ENCODE measurements around the gene PRRT1.
"Not testable (repeated sequence)": the region's sequence is repeated elsewhere in the genome, so short reads cannot be mapped to it uniquely, and the experiment has no call there.

Gene PRRT1

GRCh38 chr6:32187725-32188380 is 36.1 kb upstream of the PRRT1 start:
- DNase-seq = not testable (repeated sequence)

GRCh38 chr6:32187009-32187709 is 35.4 kb upstream of the PRRT1 start:
- no peak for DNase-seq

GRCh38 chr6:32186151-32186840 is 34.6 kb upstream of the PRRT1 start:
- not testable (repeated sequence) for DNase-seq

DNA sequence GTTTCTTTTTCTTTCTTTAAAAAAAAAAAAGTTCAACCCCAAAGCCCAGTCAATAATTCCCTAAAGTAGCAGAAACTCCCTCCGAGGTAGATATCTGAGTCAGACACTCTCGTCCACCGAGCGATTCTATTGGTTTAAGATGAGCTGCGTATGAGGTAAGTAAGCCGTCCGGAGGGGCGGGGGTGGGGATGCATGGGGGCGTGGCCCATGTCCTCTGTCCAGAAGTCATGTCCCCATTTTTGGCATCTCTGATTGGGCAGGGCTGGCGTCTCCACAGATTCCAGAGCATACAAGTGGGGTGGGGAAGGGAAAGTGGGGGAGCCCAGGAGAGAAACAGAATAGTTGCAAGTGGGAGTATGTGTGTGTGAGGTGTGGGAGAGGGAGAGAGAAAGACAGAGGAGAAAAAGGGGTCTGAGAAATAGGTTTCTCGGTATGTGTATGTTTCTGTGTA is 34.0 kb upstream of the PRRT1 start:
- DNase-seq = peak; percentile 86

GRCh38 chr6:32184084-32184640 is 32.4 kb upstream of the PRRT1 start, which contains the start of gene AGER:
Gene AGER (minus strand): TSS chr6:32184253. CDS start chr6:32184222, 31 bp downstream.
- DNase-seq = no peak

GRCh38 chr6:32183483-32184083 is 31.8 kb upstream of the PRRT1 start:
- no peak for DNase-seq

DNA sequence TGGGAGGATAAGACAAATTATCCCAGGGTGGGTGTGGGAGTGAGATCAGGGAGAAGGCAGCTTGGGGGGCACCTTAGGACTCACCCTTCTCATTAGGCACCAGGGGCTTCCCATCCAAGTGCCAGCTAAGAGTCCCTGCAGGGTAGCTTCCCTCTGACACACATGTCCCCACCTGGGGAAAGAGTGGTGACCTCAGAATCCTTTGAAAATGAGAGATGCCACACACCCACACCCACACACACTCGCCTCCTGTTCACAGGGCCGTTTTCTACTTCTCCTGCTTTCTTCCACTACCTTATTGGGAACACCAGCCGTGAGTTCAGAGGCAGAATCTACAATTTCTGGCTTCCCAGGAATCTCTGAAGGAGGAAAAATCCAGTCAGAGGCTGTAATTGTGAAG is 31.3 kb upstream of the PRRT1 start:
- DNase-seq = no peak

GRCh38 chr6:32182555-32182981 is 30.8 kb upstream of the PRRT1 start:
- no peak for DNase-seq

DNA sequence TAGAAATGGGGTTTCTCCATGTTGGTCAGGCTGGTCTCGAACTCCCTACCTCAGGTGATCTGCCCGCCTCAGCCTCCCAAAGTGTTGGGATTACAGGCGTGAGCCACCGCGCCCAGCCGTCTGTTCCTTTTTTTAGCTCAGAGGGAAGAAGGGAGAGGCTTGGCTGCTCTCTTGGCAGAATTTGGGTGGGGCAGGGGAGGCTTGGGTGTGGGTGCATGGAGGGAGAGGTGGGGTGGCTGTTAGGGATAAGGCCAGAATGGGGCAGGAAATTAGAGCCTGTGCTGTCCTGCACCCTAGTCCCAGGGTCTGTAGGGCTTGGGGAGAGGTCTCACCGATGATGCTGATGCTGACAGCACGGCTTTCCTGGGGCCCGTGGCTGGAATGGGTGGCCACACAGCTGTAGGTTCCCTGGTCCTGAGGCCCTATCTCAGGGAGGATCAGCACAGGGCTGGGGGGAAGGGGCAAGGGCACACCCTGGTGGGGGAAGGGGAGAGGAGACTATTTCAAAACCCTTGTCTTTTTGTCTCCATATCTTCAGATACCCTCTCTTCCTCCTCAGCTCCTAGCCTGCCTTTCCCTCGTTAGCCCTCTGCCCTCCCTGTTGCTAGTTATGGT is 30.3 kb upstream of the PRRT1 start:
- no peak for DNase-seq

DNA sequence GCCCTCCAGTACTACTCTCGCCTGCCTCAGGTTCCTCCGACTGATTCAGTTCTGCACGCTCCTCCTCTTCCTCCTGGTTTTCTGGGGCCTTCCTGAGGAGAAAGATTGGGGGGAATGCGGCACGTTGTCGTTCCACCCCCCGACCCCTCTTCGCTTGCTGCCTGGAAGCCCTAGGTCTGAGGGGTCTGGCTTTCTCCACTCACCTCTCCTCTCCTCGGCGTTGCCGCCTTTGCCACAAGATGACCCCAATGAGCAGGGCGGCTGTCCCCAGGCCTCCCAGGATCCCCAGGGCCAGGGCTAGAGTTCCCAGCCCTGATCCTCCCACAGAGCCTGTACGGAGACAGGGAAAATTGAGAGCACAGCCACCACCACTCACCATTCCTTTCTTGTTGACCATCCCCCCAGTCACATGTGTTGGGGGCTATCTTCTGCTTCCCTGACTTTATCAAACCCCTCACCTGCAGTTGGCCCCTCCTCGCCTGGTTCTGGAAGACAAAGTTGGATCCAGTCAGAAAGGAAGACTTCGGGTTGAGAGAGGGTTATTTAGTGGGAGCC is 29.5 kb upstream of the PRRT1 start:
- DNase-seq = no peak

DNA sequence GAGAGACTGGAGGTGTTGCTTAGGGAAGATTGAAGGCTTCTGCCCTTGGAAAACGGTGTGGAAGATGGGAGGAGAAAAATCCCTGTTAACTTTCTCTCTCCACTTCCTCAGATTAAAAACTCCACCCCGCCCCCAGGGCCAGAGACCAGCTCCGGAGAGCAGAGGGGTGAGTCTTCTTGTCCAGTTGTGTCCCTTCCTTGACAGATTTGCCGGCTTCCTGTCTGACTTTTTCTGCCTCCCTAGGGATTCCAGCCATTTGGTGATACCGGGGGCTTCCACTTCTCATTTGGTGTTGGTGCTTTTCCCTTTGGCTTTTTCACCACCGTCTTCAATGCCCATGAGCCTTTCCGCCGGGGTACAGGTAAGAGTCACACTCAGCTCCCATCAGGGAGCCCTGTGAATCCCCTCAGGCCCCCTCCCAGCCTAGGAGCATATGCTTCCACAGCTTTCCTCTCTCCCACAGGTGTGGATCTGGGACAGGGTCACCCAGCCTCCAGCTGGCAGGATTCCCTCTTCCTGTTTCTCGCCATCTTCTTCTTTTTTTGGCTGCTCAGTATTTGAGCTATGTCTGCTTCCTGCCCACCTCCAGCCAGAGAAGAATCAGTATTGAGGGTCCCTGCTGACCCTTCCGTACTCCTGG is 28.1 kb upstream of the PRRT1 start:
- DNase-seq = no peak

DNA sequence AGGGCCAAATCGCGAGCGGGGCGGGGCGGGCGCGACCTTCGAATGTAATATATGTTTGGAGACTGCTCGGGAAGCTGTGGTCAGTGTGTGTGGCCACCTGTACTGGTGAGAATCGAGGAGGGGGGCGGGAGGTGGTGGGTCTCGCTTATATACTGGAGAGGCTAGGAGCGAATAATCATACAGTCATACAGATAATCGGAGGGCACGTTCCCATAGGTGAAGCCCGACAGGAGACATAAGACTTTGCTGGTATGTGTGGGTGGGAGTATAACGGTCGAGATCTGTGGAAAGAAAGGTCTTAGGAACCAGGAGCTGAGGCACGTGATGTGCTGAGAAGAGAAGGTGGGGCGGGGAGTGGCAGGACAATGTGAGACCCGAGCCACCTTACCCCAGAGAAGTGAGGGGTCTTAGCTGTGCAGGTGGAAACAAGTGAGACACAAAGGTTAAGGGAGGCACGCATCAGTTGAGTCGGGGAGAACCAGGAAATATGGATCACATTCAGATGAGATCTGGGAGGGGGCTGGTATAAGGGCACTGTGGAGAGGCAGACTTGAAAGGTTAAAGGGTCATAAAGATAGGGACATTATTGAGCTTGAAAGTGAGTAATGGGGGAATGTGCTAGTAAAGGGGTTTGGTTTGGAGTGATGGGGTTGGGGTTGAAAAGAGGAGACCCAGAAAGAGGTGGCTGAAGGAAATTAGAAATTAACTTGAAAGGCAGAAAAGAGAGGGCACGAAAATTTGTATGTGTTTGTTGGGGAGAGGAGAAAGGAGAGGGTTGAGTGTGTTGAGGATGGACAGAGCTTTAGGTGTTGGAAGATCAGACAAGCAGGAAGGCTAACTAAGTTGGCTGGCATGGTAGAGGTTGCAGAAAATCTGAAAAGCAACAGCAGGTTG is 27.1 kb upstream of the PRRT1 start:
- DNase-seq = no peak

DNA sequence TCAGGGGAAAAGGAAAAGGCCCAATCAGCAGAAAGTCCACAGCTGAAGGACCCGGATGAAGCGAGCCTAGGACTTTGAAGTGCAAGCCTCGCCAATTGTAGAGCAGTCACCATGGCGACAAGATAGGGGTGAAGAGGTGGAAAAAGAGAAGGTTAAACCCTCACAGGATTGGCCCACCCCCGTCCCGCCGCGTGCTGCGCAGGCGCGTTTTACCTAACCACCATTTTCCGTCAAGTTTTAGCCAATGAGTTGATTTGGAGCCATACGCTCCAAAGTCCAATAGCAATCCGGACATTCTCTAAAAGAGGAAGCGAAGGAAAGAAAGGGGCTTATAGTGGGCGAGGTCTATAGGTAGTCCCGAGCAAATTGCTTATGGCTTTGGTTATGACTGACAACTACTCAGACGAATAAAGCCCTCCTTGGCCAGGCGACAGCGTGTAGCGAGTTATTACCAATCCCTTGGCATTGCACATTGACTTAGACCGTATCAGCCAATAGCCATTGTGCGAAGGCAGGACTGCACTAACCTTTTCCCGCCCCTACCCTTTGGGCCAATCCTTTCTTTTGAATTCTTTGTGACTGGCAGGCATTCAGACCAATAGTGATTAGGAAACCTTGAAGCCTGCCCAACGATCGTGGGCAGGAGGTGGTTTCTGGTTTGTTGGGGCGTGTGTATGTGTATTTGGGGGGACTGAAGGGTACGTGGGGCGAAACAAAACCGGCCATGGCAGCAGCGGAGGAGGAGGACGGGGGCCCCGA is 26.2 kb upstream of the PRRT1 start, which contains the start of gene RNF5:
RNF5 (plus strand) TSS at position 618 of the 759 bp plus-strand sequence; CDS start at position 725, 107 bp downstream.
- peak; percentile 100 for DNase-seq

- DNase-seq = no peak
Observed at GRCh38 chr6:32177183-32177787, 25.5 kb upstream of the PRRT1 start.

GRCh38 chr6:32176476-32177182 is 24.9 kb upstream of the PRRT1 start:
- DNase-seq = peak; percentile 51

GRCh38 chr6:32175711-32176475 is 24.2 kb upstream of the PRRT1 start, which contains the start of gene AGPAT1:
Gene AGPAT1 (minus strand): TSS chr6:32176084. CDS start chr6:32171496, 4,588 bp downstream.
- peak; percentile 97 for DNase-seq

- no peak for DNase-seq
Observed at GRCh38 chr6:32175322-32175710, 23.6 kb upstream of the PRRT1 start.

DNA sequence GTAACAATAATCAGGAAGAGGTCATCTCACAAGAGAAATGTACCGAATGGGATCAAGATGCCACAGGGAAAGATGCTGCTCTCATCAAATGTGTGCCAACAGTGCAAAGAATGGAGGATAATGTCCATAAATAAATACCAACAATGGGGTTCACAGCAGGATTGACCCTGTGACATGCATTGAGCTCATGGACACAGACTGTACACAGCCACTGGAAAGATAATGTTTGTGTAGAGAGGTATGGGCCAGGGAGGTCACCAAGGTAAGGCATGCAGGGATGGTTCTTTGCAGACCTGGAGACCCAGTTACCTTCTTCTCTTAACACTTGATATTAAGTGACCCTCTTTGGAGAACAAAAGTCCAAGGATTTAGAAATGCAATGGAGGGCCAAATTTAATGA is 22.7 kb upstream of the PRRT1 start:
- DNase-seq = no peak

All from fibroblast of upper back skin (primary cell).